Fibroblast of lung (primary cell): ENCODE results near the gene ING5. TPM values are rescaled to one million over a fixed set of nuclear protein-coding genes. Genes with fewer than 3 reads are reported as not detected.

Experiments
- polyA plus RNA-seq, 2 donors: library from polyadenylated mRNA; depleted of rRNA in 1 of 2; stranded (reverse) in 1 of 2; unstranded in 1 of 2; fragments of >200 nt; gene quantifications; 2 replicates each; pipeline ENCODE4 v1.2.1, GENCODE V29; 2011 to 2012; ENCODE audit warnings: missing spikeins in 1 of 2
- total RNA-seq: library from RNA; depleted of rRNA; stranded (reverse); fragments of >200 nt; gene quantifications from 2 replicates; pipeline ENCODE4 v1.2.1, GENCODE V29; 2014

ING5 gene
- total and polyA plus RNA-seq, 2 donors (not counting 1 experiment from before 2014, with no cell fraction given): 17.4 to 27.4 TPM

Other genes with a start within 250 kb of the ING5 start
- 131 and 197 TPM in 2 replicates for gene STK25, start 193.5 kb upstream of the ING5 start, total RNA-seq
- gene STK25, start 193.5 kb upstream of the ING5 start, polyA plus RNA-seq: 168 and 171 TPM in 2 replicates
- gene BOK, start 143.3 kb upstream of the ING5 start, total RNA-seq: 38.5 and 42.4 TPM in 2 replicates
- gene BOK, start 143.3 kb upstream of the ING5 start, polyA plus RNA-seq: 14.8 and 21.2 TPM in 2 replicates
- gene THAP4, start 64.9 kb upstream of the ING5 start, total RNA-seq: 40.6 and 47.7 TPM in 2 replicates
- 19.3 and 27.7 TPM in 2 replicates for gene THAP4, start 64.9 kb upstream of the ING5 start, polyA plus RNA-seq
- gene ATG4B, start 64.3 kb upstream of the ING5 start, total RNA-seq: 30.0 and 45.1 TPM in 2 replicates
- 76.2 and 95.6 TPM in 2 replicates for gene ATG4B, start 64.3 kb upstream of the ING5 start, polyA plus RNA-seq
- 15.2 and 25.3 TPM in 2 replicates for gene DTYMK, start 15.2 kb upstream of the ING5 start, total RNA-seq
- 19.0 and 48.3 TPM in 2 replicates for gene DTYMK, start 15.2 kb upstream of the ING5 start, polyA plus RNA-seq
- 20.8 and 28.4 TPM in 2 replicates for gene D2HGDH, start 32.6 kb downstream of the ING5 start, total RNA-seq
- gene D2HGDH, start 32.6 kb downstream of the ING5 start, polyA plus RNA-seq: 4.8 and 5.7 TPM in 2 replicates
- 0.17 TPM in 1 of 2 replicates, not detected in the other for gene GAL3ST2, start 74.8 kb downstream of the ING5 start, total RNA-seq
- not detected in 2 replicates for gene GAL3ST2, start 74.8 kb downstream of the ING5 start, polyA plus RNA-seq
- gene NEU4, start 107.2 kb downstream of the ING5 start, total RNA-seq: under 0.01 TPM in 1 of 2 replicates, not detected in the other
- not detected in 2 replicates for gene NEU4, start 107.2 kb downstream of the ING5 start, polyA plus RNA-seq
- not detected in 2 replicates for gene PDCD1, start 156.9 kb downstream of the ING5 start, total RNA-seq
- not detected in 2 replicates for gene PDCD1, start 156.9 kb downstream of the ING5 start, polyA plus RNA-seq
- not detected in 2 replicates for gene RTP5, start 167.7 kb downstream of the ING5 start, total RNA-seq
- gene RTP5, start 167.7 kb downstream of the ING5 start, polyA plus RNA-seq: not detected in 2 replicates